GM13977 (cell line): ENCODE measurements around the gene MPV17L.

Experiments
- DNase-seq: peaks from one replicate; pipeline ENCODE4 v3.0.0; 2012; ENCODE audit warnings: low spot score
- in situ Hi-C: fragments of 300-500 bp; cut with MboI; formaldehyde crosslinking; loops from one replicate; pipeline ENCODE4 v1.12.0; 2022; ENCODE audit warnings: low sequenced_read_pairs, low pct_unique_long_range_greater_than_20kb, mixed read lengths, inconsistent platforms; ENCODE audit not compliant: unreplicated experiment
- TF ChIP-seq, protein P1 (sequence below): IDR thresholded peaks from 2 replicates; pipeline ENCODE4 v1.5.1; 2012; ENCODE audit warnings: mild to moderate bottlenecking, control low read depth; ENCODE audit not compliant: insufficient read depth; ENCODE audit errors: extremely low read depth, missing control alignments

MPV17L gene

DNA sequence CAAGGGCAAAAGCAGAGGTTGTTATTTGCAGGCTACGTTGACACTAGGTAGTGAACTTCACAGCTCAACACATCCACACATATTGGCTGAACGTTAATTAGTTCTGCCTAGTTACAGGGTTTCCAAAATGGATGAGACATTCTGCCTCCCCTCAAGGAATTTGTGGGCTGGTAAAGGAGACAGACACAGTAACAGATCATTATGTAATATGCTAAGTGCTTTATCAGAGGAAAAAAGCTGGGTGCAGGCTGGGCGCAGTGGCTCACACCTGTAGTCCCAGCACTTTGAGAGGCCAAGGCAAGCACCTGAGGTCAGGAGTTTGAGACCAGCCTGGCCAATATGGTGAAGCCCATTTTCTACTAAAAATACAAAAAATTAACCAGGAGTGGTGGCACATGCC is 65.0 kb downstream of the MPV17L start:
- TF ChIP-seq, protein P1, sequence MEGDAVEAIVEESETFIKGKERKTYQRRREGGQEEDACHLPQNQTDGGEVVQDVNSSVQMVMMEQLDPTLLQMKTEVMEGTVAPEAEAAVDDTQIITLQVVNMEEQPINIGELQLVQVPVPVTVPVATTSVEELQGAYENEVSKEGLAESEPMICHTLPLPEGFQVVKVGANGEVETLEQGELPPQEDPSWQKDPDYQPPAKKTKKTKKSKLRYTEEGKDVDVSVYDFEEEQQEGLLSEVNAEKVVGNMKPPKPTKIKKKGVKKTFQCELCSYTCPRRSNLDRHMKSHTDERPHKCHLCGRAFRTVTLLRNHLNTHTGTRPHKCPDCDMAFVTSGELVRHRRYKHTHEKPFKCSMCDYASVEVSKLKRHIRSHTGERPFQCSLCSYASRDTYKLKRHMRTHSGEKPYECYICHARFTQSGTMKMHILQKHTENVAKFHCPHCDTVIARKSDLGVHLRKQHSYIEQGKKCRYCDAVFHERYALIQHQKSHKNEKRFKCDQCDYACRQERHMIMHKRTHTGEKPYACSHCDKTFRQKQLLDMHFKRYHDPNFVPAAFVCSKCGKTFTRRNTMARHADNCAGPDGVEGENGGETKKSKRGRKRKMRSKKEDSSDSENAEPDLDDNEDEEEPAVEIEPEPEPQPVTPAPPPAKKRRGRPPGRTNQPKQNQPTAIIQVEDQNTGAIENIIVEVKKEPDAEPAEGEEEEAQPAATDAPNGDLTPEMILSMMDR: no peak
- in situ Hi-C loops: no loop called here
- no peak for DNase-seq

DNA sequence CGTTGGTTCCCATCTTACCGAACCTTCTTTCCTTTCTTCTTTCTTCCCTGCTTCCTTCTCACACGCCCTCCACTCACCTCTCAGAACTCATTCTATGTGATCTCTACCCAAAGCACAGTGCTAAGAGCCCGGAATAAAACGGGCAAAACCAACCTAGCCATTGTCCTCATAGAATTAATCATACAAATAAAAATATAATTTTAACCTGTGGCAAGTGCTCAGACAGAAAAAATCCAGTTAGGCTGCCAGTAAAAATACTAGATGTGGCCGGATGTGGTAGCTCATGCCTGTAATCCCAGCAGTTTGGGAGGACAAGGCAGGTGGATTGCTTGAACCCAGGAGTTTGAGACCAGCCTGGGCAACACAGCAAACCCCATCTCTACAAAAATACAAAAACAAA is 65.8 kb downstream of the MPV17L start:
- TF ChIP-seq, protein P1: no peak
- DNase-seq: no peak
- in situ Hi-C loops: no loop called here
